ENCODE measurements around the gene PTPRE. TPM values are rescaled to one million over a fixed set of nuclear protein-coding genes. Genes with fewer than 3 reads are reported as not detected.
A peak's percentile ranks its signal among the peaks of the same experiment; 100 is the strongest.

PTPRE gene
- polyA plus RNA-seq, 1 donor (not counting 4 experiments of a cell fraction or from before 2014, with no cell fraction given) = 15.1 TPM

DNA sequence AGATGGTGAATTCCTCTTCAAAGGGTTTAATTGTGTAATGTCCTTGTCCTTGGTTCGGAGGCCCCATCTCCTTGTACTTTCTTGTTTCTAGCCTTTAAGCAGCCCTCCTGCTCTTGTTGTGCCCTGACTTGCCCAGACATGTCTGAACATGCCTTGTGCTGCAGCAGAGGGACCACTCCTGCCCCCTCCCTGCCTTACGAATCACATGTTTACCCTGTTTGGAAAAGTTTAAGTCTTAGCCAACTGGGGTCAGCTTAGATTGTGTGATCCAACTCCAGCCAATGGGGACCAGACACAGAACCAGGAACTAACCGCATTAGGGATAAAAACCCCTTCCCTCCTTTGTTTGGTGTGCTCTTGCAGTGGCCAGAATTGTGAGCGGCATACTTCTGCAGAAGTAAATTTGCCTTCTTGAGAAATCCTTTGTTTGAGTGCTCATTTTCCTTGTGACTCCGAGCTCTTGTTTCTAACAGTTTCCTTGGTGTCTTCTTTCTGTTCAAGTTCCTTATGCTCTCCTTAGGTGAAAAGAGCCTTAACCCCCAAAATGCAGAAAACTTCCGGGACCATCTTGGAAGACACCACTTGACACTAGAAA is 43.6 kb upstream of the PTPRE start:
- dilution Hi-C loops (cut with MboI; ENCODE audit: extremely low pct_ligation_motif_present, low sequenced_read_pairs) = no loop called here
- Histone ChIP-seq H3K9me3 (ENCODE audit: control insufficient read depth, low read depth, low read length) (peaks cover 2% of the 10 kb centered on the region), H3K27ac (ENCODE audit: control insufficient read depth, insufficient read depth, low read length) (no peak overlapping the region), H3K4me2 (ENCODE audit: control insufficient read depth, extremely low read depth, insufficient read depth, low read depth, low read length) (no peak overlapping the region), H3K4me3 (ENCODE audit: control insufficient read depth in 2 of 3, extremely low read depth in 1 of 3, insufficient read depth in 2 of 3, low read depth in 1 of 3, low read length in 3 of 3) (no peak overlapping the region), H2AFZ (ENCODE audit: control insufficient read depth, low read length) (no peak overlapping the region), H3K36me3 (ENCODE audit: control insufficient read depth in 2 of 2, extremely low read depth in 1 of 2, insufficient read depth in 2 of 2, low read length in 2 of 2) (no peaks in the 10 kb centered on the region), H3K9ac (ENCODE audit: control insufficient read depth, extremely low read depth, insufficient read depth, low read length) (no peak overlapping the region), H3K9me1 (ENCODE audit: control insufficient read depth, extremely low read depth, insufficient read depth, low read length) (no peaks in the 10 kb centered on the region), H3K27me3 (ENCODE audit: control insufficient read depth, extremely low read depth, insufficient read depth, low read length) (no peaks in the 10 kb centered on the region), H3K4me1 (ENCODE audit: control insufficient read depth, extremely low read depth, insufficient read depth, low read length) (no peaks in the 10 kb centered on the region), H4K20me1 (ENCODE audit: control insufficient read depth, extremely low read depth, insufficient read depth, low read length) (no peaks in the 10 kb centered on the region), H3K79me2 (ENCODE audit: control insufficient read depth, insufficient read depth, low read length) (no peaks in the 10 kb centered on the region)
- FAIRE-seq (no peak), DNase-seq (ENCODE audit: low read depth, low spot score) (peak; percentile 4)
- TF ChIP-seq, protein P1, sequence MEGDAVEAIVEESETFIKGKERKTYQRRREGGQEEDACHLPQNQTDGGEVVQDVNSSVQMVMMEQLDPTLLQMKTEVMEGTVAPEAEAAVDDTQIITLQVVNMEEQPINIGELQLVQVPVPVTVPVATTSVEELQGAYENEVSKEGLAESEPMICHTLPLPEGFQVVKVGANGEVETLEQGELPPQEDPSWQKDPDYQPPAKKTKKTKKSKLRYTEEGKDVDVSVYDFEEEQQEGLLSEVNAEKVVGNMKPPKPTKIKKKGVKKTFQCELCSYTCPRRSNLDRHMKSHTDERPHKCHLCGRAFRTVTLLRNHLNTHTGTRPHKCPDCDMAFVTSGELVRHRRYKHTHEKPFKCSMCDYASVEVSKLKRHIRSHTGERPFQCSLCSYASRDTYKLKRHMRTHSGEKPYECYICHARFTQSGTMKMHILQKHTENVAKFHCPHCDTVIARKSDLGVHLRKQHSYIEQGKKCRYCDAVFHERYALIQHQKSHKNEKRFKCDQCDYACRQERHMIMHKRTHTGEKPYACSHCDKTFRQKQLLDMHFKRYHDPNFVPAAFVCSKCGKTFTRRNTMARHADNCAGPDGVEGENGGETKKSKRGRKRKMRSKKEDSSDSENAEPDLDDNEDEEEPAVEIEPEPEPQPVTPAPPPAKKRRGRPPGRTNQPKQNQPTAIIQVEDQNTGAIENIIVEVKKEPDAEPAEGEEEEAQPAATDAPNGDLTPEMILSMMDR (optimal IDR thresholded peaks at IDR 0.05 in 1 of 3, IDR thresholded peaks at IDR 0.05 in 1 of 3, conservative IDR thresholded peaks at IDR 0.05 in 1 of 3; ENCODE audit: extremely low read depth in 1 of 3, insufficient read depth in 2 of 3, low read length in 3 of 3) = no peak
- TF ChIP-seq EZH2 (IDR thresholded peaks at IDR 0.05; ENCODE audit: low read length) = no peak

DNA sequence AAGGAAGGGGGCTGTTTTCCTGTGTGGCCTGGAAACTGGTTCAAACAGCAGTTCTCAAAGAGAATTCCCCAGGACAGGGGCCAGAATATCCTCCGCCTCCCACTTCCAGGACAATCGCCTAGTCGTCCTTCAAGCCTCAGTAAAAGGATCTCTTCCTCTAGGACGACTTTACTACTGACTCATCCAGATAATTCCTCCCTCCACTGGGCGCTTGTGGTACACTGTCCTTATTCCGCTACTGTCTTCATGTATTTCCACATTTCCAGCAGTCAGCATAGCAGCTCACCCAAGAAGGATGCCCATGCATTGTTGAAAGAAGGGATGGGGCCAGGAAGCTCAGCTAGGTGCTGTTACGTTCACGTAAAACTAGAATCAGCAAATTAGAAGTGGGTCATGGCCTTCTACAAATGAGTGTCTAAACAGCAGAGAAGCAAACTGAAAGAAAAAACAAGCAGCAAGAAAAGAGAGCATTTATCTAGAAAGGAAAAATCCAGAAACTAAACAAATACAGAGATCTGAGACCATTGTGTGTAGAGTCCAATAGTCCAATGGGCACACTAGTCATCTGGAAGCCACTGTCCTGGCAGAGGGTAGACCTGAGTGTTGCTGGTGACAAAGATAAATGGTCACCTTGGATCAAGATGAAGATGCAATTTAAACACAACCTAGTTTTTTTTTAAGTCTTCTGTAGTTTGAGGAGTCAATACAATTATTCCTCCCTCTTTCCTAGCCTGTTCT is 40.5 kb upstream of the PTPRE start:
- dilution Hi-C loops (cut with MboI; ENCODE audit: extremely low pct_ligation_motif_present, low sequenced_read_pairs) = no loop called here
- Histone ChIP-seq H3K36me3 (ENCODE audit: control insufficient read depth in 2 of 2, extremely low read depth in 1 of 2, insufficient read depth in 2 of 2, low read length in 2 of 2) (no peaks in the 10 kb centered on the region), H3K4me3 (ENCODE audit: control insufficient read depth in 2 of 3, extremely low read depth in 1 of 3, insufficient read depth in 2 of 3, low read depth in 1 of 3, low read length in 3 of 3) (no peak overlapping the region), H3K79me2 (ENCODE audit: control insufficient read depth, insufficient read depth, low read length) (no peaks in the 10 kb centered on the region), H3K9me1 (ENCODE audit: control insufficient read depth, extremely low read depth, insufficient read depth, low read length) (no peaks in the 10 kb centered on the region), H3K9me3 (ENCODE audit: control insufficient read depth, low read depth, low read length) (peaks cover 2% of the 10 kb centered on the region), H3K27ac (ENCODE audit: control insufficient read depth, insufficient read depth, low read length) (no peak overlapping the region), H3K9ac (ENCODE audit: control insufficient read depth, extremely low read depth, insufficient read depth, low read length) (no peak overlapping the region), H3K4me2 (ENCODE audit: control insufficient read depth, extremely low read depth, insufficient read depth, low read depth, low read length) (no peak overlapping the region), H3K27me3 (ENCODE audit: control insufficient read depth, extremely low read depth, insufficient read depth, low read length) (no peaks in the 10 kb centered on the region), H3K4me1 (ENCODE audit: control insufficient read depth, extremely low read depth, insufficient read depth, low read length) (no peaks in the 10 kb centered on the region), H2AFZ (ENCODE audit: control insufficient read depth, low read length) (no peak overlapping the region), H4K20me1 (ENCODE audit: control insufficient read depth, extremely low read depth, insufficient read depth, low read length) (no peaks in the 10 kb centered on the region)
- FAIRE-seq (no peak), DNase-seq (ENCODE audit: low read depth, low spot score) (no peak)
- TF ChIP-seq, protein P1 (optimal IDR thresholded peaks at IDR 0.05 in 1 of 3, IDR thresholded peaks at IDR 0.05 in 1 of 3, conservative IDR thresholded peaks at IDR 0.05 in 1 of 3; ENCODE audit: extremely low read depth in 1 of 3, insufficient read depth in 2 of 3, low read length in 3 of 3) = no peak
- TF ChIP-seq EZH2 (IDR thresholded peaks at IDR 0.05; ENCODE audit: low read length) = no peak

Measured in keratinocyte (primary cell).